Stimulated activated CD4-positive, alpha-beta T cell treated with anti-CD3 and anti-CD28 coated beads, Interleukin-4, amount 100 ng/mL, for 1 hour (primary cell): Measurements from ENCODE around the gene FBXO34.
"Not testable (repeated sequence)": the region's sequence is repeated elsewhere in the genome, so short reads cannot be mapped to it uniquely, and the experiment has no call there.

ENCODE experiments used
- DNase-seq: peaks from one replicate; pipeline ENCODE4 v3.0.0-alpha.2; 2020

FBXO34 gene

DNA sequence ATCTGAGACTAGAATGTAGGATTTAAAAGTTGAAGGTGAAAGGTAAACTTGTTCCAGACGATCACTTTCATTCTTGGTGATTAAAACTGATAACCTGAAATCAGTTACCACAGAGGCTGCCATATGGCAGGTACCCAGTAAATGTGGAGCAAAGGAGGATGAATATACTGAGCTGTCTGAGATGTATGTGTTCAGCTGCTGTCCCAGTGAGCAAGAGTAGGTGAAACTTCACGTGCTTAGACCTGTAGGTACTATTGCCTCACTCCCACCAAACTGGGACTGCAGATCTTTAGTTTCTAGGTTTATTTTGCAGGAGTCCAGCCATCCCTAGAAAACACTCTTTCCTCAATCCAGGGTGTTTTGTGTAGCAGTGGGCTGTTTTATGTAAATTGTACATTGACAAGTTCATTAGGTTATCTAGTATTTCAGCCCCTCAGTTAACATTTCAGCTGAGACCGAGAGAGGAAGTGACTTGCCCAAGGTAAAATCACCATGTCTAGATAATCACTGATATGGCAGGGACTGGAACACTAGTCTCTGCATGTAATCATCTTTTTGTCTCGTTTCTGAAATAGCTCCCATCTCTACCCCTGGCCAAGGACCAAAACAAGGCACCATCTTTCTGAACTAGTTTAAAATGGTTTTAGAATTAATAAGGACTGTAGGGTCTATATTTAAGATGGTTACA, 77.7 kb downstream of the FBXO34 start:
- no peak for DNase-seq

DNA sequence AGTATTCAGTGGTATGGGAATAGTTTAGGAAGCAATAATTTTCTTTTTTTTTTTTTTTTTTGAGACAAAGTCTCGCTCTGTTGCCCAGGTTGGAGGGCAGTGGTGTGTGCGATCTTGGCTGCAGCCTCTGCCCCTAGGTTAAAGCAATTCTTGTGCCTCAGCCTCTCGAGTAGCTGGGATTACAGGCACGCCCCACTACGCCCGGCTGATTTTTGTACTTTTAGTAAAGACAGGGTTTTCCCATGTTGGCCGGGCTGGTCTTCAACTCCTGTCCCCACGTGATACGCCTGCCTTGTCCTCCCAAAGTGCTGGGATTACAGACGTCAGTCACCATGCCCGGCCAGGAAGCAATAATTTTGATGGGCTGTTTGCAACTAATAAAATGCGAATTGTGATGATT, 78.3 kb downstream of the FBXO34 start:
- no peak for DNase-seq

DNA sequence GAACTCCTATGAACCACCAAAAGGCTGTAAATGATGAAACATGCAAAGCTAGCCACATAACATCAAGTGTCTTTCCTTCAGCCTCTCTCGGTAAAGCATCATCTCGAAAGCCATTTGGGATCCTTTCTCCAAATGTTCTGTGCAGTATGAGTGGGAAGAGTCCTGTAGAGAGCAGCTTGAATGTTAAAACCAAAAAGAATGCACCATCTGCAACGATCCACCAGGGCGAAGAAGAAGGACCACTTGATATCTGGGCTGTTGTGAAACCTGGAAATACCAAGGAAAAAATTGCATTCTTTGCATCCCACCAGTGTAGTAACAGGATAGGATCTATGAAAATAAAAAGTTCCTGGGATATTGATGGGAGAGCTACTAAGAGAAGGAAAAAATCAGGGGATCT, 79.2 kb downstream of the FBXO34 start:
- no peak for DNase-seq

DNA sequence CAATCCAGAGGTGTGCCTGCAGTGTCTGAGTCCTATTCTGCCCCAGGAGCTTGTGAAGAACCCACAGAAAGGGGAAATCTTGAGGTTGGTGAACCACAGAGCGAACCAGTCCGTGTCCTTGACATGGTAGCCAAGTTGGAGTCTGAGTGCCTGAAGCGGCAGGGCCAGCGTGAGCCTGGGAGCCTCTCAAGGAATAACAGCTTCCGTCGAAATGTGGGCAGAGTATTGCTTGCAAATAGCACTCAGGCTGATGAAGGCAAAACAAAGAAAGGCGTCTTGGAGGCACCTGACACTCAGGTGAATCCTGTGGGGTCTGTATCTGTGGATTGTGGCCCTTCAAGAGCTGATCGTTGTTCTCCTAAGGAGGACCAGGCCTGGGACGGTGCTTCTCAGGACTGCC, 79.9 kb downstream of the FBXO34 start:
- no peak for DNase-seq

DNA sequence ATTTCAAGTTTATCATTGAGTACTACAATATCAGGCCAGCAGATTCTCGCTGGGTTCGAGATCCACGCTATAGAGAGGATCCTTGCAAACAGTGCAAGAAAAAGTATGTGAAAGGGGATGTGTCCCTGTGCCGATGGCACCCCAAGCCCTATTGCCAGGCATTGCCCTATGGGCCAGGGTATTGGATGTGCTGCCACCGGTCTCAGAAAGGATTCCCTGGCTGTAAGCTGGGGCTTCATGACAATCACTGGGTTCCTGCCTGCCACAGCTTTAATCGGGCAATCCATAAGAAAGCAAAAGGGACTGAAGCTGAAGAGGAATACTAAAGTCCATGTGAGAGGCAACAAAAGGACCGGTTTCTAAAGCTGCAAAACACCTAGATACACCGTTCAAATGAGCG, 81.0 kb downstream of the FBXO34 start:
- no peak for DNase-seq

DNA sequence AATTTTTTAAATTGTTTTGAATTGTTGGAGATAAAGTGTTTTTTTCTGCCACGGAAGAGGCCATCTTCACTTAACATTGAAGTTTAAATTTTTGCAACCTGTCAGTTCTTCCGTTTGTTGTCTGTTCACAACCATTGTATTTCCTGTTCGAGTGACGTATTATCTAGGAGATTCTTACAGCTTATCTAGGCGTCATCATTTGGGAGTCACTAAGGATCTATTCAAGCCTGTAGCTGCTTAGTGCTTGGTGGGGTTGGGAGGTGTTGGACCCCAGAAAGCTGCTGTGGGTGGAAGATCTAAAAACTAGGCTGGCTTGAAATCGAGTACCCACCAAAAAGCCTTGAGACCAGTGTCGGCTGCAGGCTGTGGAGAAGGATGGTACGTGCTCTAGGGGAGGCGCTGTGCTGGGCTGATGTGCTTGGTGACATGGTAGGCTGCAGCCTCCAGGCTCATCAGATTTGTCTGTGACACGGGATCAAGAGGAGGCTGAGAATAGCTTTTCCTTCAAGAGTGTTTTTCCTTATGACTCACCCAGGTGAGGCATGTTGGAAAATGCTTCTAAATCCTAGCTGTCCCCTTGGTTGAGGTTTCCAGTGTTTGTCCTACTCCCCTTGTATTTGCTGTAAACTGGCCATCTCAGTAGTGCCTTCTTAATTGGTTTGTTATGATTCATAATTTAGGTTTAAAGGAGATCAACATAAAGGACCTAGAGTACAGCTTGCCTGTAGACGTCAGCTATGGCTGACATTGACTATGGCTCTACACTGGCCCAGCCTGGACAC, 82.7 kb downstream of the FBXO34 start:
- DNase-seq = no peak

DNA sequence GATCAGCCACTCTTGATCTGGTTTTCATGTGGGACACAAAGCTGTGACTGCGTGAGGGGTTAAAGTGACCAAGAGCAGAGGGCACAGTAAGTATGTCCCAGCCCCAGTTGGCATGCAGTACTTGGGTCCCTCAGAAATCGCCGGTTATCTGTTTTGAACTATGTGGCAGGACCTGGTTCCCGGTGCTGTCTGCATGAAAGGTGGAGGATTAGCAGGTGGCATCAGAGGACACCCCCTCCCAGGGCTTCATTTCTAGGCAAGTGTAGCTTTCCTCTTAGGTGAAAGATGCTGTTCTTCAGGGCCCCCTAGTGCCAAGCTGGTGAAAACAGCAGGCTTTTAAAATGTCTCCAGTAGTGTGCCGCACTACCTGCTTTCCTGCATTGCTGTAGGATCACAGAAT, 83.3 kb downstream of the FBXO34 start:
- DNase-seq = peak; percentile 52

DNA sequence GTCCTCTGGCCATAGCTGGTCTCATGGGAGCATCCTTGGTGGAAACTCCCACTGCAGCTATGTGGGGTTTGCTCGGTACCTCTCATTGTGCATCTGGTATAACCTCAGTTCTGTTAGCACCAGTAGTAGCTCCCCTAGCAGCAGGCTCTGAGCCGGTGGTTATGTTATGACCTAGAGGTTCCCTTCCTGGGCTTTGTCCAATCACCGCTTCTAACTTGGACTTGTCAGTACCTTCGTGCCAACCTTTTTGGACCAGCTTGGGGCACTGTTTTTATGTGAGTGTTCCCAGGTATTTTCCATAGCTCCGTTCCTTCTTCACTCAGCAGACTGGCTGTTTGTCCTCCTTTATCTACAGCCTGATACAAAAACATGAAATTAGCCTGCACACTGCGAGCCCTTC, 84.7 kb downstream of the FBXO34 start:
- no peak for DNase-seq

DNA sequence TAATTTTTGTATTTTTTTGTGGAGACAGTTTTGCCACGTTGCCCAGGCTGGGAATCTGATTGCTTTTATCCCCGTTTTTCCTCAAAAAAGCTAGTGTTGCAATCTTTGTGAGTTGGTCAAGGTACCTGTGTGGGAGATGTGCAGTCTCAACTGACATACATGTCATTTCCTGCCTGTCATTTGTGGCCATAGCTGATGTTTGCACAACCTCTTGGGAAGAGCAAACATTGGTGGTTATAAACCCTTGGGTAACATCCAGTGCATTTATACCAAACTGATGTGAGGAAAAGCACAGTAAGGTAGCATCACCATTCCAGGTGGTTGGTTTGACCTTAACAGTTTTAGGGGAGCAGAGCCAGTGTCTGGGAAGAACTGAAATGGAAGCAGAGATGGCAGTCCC, 85.7 kb downstream of the FBXO34 start:
- DNase-seq = no peak

DNA sequence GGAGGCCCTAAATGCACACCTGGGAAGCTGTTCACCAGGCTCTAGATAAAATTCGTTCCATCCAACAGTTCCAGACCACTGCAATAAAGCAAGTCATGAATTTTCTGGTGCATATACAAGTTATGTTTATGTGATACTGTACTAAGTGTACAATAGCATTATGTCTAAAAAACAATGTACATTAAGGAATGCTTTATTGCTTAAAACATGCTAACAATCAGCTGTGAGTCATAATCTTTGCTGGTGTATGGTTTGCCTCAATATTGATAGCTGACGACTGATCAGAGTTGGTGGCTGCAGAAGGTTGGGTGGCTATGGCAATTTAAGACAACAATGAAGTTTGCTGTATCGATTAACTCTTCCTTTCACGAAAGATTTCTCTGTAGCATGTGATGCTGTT, 88.1 kb downstream of the FBXO34 start:
- no peak for DNase-seq

DNA sequence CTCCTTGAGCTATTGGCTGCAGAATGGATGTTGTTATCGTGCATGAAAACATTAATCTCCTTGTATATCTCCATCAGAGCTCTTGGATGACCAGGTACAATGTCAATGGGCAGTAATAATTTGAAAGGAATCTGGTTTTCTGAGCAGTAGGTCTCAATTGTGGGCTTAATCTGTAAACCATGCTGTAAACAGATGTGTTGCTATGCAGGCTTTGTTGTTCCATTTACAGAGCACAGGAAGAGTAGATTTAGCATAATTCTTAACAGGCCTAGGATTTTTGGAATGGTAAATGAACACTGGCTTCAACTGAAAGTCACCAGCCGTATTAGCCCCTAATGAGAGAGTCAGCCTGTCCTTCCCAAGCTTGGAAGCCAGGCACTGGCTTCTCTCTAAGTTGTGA, 90.0 kb downstream of the FBXO34 start:
- no peak for DNase-seq

DNA sequence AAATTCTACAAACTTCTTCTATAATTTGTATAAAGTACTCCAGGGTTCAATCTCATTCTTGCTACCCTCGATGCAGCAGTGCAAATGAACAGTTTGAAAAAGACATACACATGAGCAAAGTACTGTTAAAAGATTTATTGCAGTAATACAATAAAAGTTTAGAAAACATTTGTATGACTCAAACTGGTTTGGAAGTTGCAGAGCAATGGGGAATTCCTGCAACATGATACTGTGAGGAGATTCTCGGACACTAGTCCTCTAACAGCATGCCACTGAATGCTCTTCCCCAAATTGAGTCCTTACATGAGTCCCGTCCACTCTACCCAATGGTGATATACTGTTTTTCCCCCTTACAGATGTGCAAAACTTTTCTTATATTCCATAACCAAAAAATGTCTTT, 95.0 kb downstream of the FBXO34 start:
- no peak for DNase-seq

DNA sequence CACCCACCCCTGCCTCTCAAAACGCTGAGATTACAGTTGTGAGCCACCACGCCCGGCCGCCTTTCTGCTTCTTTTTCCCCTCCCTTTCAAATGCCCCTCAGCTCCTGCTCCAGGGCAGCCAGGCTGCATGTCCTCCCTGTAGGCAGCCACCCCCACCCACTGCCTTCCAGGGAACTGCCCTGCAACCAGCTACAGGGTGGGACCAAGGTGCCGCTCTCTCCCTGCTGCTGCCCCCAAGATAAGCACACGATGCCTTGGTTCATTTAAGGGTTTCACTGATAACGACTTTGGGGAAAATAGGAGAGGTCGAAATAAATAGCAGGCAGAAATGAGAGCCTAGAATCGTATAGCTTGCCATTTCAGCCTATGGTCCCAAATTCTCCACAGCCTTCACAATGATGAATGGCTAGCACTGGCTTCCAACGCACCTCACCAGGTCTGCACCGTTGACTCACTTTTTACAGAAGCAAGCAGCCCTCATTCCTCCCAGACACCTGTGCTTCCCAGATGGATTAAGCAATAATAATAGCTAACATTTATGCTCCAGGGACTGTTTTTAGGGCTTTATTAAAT, 99.7 kb downstream of the FBXO34 start:
- DNase-seq = no peak

DNA sequence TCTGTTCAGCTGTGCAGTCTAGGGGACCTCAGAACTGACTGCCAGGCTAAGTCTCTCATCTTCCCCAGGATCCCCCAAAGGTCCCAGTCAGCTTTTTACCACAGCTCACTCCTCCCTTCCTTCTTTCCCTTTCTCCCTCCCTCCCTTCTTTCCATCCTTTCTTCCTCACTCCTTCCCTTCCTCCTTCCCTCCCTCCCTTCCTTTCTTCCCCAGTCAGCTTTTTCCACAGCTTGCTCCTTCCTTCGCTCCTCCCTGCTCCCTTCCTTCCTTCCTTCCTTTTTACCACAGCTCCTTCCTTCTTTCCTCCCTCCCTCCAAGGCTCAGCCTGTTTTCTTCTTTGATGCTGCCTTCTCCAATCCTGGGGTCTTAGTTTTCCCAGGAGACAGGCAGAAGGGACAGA, 101.2 kb downstream of the FBXO34 start:
- no peak for DNase-seq

DNA sequence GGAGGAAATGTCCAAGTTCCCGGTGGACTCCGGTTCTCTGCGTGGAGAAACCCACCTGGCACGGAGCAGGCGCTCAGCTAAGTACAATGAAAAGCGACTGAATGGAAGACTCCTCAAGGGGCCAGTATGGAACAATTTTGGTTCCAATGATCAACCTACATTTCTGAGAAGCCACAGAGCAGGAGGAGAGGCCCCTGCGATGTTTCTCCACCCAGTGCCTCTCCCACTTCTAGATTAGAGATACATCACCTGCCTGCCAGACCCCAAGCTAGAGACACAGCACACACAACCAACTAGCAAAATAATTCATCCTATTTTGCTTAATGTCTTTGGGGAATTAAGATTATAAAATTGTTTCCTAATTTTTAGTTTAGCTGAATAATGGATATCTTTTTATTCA, 101.6 kb downstream of the FBXO34 start:
- DNase-seq = no peak

DNA sequence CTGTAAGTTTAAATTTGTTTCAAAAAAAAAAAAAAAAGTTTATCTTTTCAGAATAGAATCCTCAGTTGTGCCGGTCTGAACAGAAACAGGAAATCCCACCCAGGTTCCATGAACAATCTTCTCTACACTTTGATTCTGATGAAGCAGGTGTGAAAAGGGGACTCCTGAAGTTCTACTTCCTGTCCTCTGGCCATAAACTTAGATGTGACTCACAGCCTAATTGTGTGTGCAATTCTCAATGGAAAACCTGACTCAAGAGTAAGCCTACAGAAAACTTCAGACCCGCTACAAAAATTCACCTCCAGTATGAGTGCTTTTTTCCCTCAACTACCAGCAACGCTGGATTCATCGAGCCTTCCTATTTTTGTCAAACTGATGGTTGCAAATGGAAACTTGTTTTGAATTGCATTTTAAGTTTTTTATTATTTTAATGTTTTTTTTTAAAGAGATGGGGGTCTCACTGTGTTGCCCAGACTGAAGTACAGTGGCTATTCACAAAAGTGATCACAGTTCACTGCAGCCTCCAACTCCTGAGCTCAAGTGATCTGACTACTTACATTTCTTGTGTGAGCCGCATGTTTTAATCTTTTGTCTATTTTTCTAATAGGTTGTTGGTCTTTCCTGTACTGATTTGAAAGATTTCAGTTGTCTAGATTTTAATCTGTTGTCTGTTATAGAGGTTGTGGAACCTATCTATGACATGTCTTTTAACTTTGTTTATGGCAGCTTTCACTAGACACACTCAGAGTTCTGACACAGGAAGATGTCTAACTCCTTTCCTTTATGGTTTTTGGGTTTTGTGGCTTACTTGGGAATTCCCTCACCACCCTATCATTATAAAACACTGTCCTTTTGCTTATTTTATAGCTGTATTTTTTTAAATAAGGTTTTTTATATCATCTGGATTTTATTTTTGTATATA, 102.8 kb downstream of the FBXO34 start:
- DNase-seq = no peak

DNA sequence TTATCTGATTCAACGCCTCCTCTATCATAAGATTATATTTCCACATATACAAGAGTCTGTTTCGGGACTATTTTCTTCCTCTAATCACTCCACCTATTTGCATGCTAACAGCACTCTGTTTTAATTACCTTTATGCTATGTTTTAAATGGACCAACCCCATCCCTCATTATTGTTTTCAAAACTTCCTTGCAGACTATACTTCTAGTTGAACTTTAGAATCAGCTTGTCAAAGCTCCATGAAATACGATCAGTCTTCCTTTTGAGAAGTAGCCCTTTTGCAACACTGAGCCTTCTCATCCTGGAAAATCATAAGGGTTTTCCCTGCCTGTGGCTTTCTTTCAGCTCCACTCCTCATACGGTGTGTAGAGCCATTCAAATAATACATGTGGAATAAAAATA, 103.5 kb downstream of the FBXO34 start:
- no peak for DNase-seq

DNA sequence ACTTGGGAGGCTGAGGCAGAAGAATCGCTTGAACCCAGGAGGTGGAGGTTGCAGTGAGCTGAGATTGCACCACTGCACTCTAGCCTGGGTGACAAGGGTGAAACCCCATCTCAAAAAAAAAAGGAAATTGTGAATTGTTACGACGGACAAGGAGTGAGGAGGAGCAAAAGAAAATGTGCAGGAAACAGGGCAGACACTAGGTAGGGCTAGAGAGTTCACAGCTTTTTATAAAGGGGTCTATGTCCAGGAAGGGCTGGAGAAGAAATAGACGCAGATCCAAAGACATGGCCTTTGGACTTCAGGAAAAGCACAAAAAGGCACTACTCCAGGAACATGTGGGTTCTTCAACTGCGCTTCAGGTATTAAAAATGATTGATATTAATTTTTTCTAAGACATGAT, 106.0 kb downstream of the FBXO34 start:
- no peak for DNase-seq

DNA sequence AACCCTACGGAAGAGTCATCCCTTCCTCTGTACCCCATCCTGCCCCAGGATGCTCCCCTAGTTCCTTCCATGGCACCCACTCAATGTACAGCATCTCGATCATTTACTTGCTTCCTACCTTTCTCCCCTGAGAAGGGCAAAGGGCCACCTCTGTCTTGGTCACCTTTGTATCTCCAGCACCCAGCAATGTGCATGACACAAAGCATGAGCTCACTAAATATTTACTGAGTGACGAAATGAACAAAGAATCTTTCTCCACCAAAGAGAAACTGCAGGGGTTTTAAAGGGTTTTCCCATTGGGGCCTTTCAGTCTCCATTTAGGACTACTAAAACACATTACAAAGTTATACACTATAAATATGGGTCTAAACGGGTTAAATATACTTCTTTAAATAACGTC, 109.8 kb downstream of the FBXO34 start:
- no peak for DNase-seq

DNA sequence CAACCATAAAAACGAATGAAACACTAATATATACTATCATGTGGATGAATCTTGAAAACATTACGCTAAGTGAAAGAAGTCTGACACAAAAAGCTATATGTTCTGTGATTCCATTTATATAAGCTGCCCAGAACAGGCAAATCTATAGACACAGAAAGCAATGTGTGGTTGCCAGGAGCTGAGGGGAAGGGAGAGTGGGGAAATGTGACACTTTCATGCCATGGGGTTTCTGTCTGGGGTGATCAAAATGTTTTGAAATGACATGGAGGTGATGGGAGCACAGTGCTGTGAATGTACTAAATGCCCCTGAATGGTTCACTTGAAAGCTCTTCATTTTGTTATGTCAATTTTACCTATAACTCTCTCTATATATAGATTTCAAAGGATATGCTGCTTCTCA, 110.3 kb downstream of the FBXO34 start:
- DNase-seq = no peak

DNA sequence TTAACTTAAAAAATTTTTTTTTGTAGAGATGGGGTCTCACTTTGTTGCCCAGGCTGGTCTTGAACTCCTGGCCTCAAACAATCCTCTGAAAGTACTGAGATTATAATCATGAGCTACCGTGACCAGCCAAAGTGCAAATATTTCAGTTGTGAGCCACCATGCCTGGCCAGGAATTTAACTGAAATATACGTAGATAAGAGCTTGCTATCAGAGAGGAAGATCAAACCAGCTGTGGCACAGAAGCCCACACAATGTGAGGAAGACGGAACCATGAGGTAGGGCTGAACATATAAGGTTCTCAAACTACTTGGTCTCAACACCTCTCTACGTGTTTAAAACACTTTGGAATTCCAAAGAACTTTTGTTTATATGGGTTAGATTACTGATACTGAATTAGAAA, 111.3 kb downstream of the FBXO34 start:
- no peak for DNase-seq

DNA sequence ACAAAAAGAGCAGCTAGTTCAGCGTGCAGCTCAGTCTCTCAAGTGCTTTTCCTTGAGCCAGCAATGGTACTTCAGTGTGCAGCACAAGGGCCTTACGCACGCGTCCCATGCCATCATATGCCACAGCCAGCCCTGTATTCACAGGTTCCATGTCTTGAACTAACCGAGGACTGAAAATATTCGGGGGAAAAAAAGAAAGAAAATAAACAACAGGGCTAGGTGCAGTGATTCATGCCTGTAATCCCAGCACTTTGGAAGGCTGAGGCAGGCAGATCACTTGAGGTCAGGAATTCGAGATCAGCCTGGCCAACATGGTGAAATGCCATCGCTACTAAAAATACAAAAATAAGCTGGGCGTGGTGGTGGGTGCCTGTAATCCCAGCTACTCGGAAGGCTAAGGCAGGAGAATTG, 111.8 kb downstream of the FBXO34 start:
- not testable (repeated sequence) for DNase-seq

DNA sequence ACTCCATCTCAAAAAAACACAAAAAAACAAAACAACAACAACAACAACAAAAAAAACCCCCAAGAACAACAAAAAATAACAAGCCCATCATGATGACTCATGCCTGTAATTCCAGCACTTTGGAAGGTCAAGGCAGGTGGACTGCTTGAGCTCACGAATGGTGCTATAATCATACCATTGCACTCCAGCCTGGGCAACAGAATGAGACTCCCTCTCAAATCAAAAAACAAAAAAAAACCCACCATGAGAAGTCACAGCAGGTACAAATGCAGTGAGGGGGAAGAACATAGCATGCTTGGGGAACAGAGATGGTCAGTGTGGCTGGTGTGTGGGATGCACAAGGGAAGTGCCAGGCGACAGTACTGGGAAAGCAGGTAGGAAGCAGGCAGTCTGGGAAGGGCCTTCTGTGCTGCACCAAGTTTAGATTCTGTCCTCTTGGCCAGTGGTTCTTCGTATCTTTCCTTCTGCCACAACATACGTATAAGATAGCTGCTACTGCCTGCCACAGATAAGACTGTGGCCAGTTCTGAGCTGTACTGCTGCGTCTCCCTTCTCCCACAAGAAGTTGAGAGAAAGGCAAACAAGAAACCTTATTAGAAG, 112.4 kb downstream of the FBXO34 start:
- no peak for DNase-seq
